Activated CD8-positive, alpha-beta memory T cell treated with anti-CD3 and anti-CD28 coated beads, Interleukin-2, amount 50 U/mL, for 4 hours (primary cell): ENCODE results near the gene HS3ST3B1.
A peak's percentile ranks its signal among the peaks of the same experiment; 100 is the strongest.

Source experiments
- DNase-seq: peaks from one replicate; pipeline ENCODE4 v3.0.0-alpha.2; 2020

The HS3ST3B1 gene

DNA sequence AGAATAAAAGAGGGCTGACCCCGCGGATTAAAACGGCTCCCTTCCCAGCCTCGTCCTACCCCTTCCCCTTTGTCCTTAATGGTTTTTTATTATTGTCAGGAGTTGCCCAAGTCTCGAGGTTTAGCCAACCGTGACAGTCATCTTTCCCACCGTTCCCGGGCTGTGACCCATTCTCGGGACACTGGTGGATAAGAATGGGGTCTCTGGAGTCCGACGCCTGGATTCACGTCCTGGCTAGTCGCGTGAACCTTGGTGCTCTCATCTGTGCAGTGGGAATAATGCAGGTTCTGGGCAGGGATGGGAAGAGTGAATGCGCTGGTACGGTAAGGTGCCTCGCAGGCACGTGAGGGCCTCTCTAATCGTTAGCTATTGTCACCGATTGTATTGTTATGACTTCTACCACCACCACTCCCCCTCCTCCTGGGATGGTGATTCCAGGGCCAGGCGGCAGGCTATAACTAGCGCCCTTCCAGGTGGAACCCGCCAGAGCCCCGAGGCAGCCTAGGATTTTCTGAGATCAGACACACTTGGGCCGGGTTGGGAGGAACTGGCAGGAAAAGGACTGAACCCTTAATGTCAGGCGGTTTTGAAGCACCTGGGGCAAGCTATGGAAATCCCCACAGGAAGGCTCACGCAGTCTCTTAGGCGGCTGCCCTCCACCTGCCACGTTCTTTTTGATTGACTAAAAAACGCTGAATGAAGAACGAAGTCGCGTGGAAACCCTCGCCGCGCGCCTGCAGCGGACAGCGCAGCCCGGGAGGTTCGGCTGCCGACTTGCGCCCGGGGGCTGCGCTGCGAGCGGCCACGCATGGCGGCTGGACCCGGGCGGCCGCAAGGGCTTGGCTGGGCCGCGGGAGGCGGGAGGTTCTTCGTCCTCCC, 2.7 kb downstream of the HS3ST3B1 start:
- DNase-seq: peak; percentile 46

DNA sequence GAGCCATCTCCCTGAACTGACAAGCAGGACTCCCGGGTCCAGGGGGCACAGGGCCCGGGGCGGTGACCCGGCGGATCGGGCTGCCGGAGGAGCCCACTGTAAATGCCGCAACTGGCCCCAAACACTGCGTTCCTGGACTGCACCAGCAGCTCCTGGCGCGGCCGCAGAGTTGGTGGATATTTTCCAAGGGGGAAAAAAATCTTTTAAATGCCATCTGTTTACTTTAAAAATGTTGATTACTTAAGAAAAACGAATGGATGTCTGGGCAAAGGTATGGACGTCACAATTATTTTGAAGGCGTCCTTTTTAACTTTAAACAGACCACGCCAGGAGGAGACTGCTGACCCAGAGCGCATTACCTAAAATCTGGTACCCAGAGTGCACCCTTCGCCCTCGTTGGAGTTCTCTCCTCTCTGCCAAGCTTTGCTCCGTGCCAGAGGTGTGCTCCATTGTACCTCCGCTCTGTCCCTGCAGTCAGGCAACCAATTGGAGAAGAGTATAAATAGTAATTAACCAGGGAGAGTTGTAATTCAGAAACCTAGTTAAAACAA, 3.4 kb downstream of the HS3ST3B1 start:
- no peak for DNase-seq

GRCh38 chr17:14304773-14305517, 4.1 kb downstream of the HS3ST3B1 start:
- no peak for DNase-seq

DNA sequence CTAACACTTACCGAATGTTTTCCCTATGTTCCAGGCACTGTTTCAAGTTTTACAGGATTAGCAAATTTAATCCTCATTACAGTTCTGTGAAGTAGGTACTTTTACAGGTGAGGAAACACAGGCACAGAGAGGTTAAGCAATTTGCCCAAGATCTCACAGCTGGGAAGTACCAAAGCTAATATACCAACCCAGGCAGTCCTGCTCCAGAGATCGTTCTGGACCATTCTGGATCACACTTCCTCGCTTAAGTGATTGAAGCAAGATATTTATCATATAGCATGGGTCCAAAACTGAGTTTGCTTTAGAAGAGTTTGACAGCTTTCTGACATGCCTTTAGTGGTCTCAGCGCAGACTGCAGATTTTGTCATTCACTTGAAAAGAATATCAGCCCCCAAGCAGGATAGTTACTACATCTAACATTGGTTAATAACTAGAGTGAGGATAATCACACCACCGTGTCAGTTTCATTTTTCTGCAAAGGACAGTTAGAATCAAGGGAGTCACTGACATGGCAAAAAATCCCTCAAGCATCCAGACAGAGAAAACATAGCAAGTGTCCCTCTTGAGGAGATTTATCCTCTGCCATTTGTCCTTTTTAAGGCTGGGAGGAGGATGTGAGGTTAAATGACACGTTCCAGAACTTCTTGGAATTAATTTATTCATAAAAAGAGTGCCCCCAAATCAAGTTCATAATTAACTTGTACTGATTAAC, 5.1 kb downstream of the HS3ST3B1 start:
- no peak for DNase-seq

DNA sequence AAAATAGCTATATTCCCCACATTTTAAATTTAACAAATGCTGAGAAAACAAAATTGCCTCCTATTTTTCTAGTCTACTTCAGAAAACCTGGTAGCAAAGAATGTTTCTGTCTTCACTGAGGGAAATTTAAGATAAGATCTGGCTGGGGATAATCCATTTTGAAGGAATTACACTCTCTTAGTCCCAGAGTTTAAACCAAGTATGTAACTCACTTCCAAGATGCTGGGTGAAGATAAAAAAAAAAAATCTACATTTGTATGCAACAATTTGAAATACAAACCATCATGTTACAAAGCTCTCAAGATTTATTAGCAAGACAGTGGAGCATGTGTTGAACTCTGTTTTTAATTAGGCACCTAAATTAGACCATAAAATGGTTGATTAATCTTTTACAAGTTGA, 5.7 kb downstream of the HS3ST3B1 start:
- no peak for DNase-seq

- DNase-seq: no peak
These were observed 6.7 kb downstream of the HS3ST3B1 start for GRCh38 chr17:14307560-14308024.

- DNase-seq: no peak
These were observed 7.7 kb downstream of the HS3ST3B1 start for GRCh38 chr17:14308636-14308964.

DNA sequence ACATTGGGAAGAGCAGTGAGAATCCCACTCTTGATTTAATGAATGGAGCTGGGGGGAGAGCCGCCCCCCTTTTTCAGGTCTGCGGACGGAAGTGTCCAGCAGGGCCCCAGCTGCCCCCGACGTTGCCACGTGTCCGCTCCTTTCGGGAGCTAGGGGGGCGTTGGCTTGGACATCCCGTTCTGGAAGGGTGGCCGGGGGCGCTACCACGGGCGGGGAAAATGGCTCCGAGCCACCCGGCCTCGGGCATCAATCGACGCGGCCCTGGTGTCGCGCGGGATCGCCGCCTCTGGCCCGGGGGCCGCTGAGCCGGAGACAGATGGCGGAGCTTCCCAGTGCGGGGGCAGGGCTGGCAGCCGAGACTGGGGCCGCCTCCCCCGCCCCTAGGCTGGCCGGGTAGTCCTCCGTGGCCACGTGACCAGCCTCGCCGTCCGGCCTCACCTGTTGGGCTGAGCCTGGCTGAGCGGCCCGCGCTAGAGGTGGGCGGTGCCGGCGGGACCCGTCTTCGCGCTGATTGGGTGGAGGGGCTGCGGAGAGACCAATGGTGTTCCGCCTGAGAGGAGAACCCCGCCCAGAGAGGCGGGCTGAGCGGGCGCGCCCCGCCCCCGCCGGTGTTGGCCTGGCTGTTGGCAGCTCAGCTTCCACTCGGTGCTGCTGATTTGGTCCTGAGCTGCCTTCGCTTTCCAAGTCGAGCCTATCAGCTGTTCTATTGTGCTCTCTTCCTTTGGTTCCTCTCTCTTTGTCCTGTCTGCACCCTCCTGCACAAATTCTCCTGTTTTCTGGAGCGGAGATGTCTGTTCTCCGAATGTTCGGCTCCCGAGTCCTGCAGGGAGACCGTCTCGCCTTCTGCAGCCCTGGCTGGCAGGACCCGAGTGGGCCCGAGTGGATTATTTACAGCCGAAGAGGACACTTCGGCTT, 8.3 kb downstream of the HS3ST3B1 start:
- DNase-seq: peak; percentile 91

- DNase-seq: no peak
These were observed 9.2 kb downstream of the HS3ST3B1 start for GRCh38 chr17:14310101-14310500.

DNA sequence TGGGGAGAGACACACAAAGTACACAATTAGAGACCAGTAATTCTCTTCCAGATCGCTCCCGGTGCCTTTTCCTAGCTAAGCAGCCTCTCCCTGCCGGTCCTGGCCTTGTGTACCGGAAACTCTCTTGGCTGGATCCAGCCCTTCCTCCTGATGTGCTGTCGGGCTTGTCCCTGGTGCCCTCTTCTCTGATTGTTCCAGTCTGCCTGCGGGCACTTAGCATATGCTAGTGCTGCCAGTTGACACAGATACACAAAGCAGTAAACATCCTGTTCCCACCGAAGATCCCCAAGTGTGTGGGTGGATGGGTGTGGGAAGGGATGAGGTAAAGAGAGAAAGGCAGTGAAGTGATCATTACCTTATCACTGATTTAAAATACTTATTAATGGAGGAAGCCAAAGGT, 9.7 kb downstream of the HS3ST3B1 start:
- DNase-seq: no peak

DNA sequence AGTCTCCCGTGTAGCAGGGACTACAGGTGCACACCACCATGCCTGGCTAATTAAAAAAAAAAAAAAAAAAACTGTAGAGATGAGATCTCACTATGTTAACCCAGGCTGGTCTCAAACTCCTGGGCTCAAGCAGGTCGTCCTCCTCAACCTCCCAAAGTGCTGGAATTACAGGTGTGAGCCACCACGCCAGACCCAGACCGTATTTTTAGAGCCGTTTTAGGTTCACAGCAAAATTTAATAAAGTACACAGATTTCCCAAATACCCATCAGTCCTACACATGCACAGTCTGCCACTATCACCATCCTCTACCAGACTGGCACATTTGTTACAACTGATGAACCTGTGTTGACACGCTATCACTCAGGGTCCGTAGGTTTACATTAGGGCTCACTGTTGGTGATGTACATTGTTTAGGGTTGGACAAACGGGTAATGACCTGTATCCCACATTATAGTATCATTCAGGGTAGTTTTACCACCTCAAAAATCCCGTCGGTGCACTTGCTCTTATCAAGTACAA, 10.4 kb downstream of the HS3ST3B1 start:
- no peak for DNase-seq

DNA sequence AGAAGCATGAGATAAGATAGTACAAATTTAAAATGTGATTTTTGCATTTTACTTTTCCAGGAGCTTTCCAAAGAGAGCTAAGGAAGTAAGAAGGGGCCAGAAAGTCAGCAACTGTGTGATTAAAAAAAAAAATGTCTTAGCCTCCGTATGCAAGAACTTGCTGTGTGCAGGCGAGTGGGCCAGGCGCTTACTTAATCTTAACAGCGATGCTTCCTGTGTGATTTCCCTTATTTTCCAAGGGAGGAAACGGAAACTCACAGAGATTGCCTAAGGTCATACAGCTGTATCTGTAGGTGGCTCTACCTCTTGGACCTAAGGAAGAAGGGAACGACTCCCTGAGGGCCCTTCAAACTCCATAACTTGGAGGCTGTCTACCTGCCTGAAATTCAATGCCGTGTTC, 11.1 kb downstream of the HS3ST3B1 start:
- no peak for DNase-seq

- DNase-seq: no peak
These were observed 11.6 kb downstream of the HS3ST3B1 start for GRCh38 chr17:14312522-14312921.

- no peak for DNase-seq
These were observed 15.4 kb downstream of the HS3ST3B1 start for GRCh38 chr17:14316126-14316832.

DNA sequence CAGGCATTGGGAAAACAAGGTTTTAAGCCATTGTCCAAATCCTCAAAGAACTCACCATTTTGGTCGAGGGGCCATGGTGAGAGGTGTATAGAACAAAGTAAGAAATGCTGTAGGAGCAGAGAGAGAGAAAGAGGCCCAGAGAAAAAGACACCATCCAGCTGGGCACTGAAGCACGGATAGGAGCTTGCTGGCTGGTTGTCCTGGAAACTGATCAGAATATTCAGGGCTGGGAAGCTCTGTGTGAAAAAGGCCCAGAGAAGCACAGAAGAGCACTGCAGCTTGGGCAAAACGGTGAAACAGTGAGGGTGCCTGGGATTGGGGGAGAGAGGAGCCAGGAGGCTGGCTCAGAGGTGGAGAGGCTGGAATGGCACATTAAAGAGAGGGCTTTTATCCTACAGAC, 16.5 kb downstream of the HS3ST3B1 start:
- DNase-seq: no peak

- no peak for DNase-seq
These were observed 17.4 kb downstream of the HS3ST3B1 start for GRCh38 chr17:14318109-14318917.

DNA sequence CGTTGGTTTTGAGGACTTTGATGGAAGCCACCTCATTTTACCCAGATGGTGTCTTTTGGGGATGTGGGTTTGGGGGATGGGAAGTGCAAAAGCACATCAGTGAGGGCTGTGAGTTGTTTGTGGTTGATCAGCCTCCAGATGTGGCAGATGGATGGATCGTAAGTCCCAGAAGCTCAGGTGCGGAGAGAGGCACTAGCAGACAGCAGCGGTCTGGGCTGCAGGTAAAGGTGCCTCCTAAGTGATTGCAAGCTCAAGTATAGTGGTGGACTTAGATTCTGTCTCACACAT, 18.0 kb downstream of the HS3ST3B1 start:
- DNase-seq: no peak

GRCh38 chr17:14320098-14320497, 19.2 kb downstream of the HS3ST3B1 start:
- no peak for DNase-seq

- DNase-seq: no peak
These were observed 20.0 kb downstream of the HS3ST3B1 start for GRCh38 chr17:14320734-14321475.

DNA sequence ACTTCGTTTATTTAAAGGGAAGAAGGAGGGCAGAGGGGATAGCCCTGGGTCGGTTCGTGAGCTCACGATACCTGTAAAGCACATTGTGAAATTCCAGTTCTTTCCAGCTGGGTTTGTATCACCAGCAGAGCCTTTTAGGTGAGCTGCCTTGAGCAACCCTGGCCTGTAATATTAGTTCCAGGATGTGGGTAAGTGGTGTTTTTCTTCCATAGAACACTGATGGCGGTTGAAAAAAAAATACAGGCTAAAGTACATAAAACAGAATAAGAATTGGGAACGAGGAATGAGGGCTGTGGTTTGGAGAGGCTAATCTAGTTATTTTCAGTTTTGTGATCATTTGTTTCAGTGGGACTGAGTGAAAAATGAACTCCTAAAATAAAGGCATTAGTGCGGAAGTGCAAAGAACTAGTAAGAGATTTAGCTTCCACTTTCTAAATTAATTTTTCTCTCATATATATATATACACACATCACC, 20.6 kb downstream of the HS3ST3B1 start:
- DNase-seq: no peak
